GM21423 (cell line): ENCODE data around the gene NRXN3.
"Not testable (repeated sequence)": the region's sequence is repeated elsewhere in the genome, so short reads cannot be mapped to it uniquely, and the experiment has no call there.

Experiments used
- ATAC-seq: cut with Tn5 transposase; IDR thresholded peaks from one replicate; pipeline ENCODE4 v1.9.1; 2021; ENCODE audit warnings: mild to moderate bottlenecking, moderate library complexity; ENCODE audit not compliant: unreplicated experiment

NRXN3 gene

DNA sequence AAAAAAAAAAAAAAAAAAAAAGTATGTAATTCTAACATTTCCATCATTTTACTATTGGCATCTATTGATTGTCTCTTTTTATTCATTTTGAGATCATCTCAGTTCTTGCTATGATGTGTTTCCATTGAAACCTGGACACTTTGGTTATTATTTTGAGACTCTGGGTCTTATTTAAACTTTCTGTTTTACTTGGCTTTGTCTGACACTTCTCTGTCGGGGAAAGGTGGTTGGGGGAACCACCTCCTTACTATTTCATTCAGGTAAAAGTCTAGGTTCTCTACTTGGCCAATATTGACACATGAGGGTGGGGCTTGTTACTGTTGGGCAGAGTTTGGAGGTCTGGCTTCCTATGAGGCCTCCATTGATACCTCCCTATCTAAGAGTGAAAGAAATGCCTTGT, 228.0 kb downstream of the NRXN3 start:
- ATAC-seq = no peak

- ATAC-seq = no peak
These were observed 229.2 kb downstream of the NRXN3 start for GRCh38 chr14:78399316-78399889.

DNA sequence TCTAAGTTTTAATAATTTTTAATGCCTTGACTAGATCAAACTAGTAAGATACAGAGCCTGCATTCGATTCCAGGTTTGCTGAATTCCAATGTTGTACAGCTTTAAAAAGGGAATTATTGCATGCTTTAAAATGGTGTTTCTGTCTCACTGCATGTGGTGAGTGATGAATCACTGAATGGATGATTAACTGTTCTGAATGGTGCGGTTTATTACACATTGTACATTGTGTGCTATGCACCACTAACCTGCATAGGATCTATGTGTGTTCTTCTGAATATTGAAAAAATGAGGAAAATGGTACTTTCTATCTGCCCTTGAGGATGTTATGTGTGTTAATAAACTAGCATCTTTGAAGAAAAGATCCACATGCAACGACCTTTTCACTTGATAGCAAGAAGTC, 231.7 kb downstream of the NRXN3 start:
- no peak for ATAC-seq

DNA sequence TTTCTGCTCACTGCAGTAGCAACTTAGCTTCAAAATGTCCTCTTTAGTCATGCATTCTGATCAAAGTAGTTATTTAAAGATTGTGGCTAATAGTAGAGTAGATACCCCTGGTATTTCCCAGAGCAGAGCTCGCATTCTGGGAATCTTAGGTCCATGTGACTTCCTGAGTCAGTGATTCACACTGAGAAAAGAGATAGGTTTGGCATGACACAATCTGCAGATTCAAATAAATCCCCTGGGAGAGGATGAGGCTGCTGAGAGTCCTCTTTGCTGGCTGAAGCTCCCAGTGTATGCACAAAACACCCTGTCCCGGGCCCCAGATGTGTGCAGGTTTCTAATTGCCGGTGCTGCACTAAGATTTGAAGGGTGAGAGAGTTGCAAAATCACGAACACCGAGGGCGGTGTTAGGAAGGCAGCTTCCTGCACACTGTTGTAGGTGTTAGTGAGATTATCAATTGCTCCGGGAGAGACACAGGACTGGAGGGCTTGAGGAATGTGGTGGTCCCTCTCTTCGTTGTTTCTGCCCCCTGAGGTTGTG, 233.2 kb downstream of the NRXN3 start:
- ATAC-seq = peak; percentile 59

DNA sequence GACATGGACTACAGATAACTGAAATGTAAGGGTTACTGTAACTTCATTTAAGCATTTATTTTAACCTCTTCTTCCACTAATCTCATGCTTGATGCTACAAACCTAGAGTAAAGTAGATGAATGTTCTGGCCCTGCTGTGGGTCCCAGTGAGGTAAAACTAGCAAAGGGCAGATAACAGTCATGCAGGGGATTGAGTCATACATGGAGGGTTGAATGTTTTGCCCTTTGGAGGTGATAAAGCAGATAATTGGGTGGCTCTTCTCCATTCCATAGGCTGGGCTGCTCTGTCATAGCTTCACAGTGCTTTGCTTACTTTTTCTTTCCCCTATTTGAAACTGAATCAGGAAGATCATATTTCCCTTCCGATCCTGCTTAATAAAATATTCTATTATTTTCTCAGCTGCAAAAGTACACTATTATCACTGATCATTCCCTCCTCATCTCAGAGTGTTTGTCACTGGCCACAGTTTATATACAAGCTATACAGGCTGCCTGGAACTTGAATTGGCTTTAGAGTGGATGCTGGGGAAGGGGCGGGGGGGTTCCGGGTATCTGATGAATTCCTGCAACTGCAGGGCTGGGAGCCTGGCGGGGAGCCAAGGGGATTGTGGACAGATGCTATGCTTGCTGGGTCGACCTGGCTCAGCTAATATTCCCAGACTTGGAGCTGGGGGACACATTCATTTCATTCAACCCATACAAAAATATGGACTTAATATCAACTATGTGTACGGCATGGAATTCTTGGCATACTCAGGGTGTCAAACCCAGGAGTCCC, 235.1 kb downstream of the NRXN3 start:
- no peak for ATAC-seq

GRCh38 chr14:78412475-78412874, 242.3 kb downstream of the NRXN3 start:
- ATAC-seq = no peak

DNA sequence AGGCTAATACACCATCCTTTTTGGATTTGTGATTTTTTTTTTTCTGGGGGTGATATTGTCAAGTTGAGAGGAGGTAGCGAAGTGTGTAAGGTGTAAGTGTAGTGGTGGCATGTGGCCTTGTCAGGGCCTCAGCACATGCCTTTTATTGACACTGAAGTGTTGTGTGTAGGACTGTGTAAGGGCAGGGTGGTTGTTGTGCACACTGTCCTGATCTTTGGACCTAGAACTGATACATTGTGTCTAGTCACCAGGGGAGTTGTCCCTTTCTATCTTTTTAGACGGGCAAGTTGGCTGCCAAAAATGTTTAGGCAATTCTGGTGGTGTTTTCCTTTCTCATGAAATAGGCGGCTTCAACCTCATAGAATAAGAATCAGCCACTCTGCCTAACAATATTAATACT, 244.0 kb downstream of the NRXN3 start:
- no peak for ATAC-seq

- no peak for ATAC-seq
These were observed 247.4 kb downstream of the NRXN3 start for GRCh38 chr14:78417532-78417931.

- no peak for ATAC-seq
These were observed 254.1 kb downstream of the NRXN3 start for GRCh38 chr14:78424311-78424710.

- ATAC-seq = no peak
These were observed 255.2 kb downstream of the NRXN3 start for GRCh38 chr14:78425330-78425729.

DNA sequence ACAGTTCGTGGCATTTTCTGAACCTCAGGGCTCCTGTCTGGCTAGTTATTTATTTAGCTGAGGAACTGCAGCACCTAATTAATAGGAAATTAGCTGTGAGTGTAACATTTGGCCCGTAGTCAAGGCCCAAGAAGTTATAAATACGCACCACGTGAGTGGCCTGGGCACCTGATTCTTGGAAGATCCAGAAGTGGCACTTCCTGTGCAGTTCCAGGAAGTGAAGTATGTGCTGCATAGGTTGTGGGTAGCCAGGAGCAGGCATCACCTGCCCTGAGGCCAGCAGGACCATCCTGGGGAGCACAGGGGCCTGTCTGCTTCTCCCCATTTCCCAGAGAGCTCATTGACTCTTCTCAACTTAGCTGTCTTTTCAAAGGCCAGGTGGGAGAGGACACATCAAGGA, 255.6 kb downstream of the NRXN3 start:
- no peak for ATAC-seq

- no peak for ATAC-seq
These were observed 261.9 kb downstream of the NRXN3 start for GRCh38 chr14:78432046-78432445.

- not testable (repeated sequence) for ATAC-seq
These were observed 267.3 kb downstream of the NRXN3 start for GRCh38 chr14:78437448-78437847.

GRCh38 chr14:78440356-78440894, 270.3 kb downstream of the NRXN3 start:
- ATAC-seq = no peak

DNA sequence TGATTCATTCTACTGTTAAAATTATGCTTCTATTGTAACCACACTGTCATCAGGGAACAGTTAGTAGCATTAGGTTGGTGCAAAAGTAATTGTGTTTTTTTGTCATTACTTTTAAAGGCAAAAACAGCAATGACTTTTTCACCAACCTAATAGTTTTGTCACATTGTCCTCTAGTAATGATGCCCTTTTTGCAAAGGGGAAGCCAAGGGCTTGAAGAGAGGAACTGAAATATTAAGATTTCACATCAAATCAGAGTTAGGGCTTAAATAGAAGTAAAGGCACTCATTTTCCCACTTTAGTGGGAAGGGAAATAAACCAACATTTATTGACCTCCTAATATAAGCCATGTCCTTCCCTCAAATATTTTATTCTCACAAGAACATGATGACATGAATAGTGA, 273.7 kb downstream of the NRXN3 start:
- ATAC-seq = no peak

- ATAC-seq = no peak
These were observed 275.1 kb downstream of the NRXN3 start for GRCh38 chr14:78445275-78445674.

GRCh38 chr14:78446807-78447206, 276.6 kb downstream of the NRXN3 start:
- no peak for ATAC-seq

GRCh38 chr14:78448164-78449094, 278.3 kb downstream of the NRXN3 start:
- peak; percentile 79 for ATAC-seq

DNA sequence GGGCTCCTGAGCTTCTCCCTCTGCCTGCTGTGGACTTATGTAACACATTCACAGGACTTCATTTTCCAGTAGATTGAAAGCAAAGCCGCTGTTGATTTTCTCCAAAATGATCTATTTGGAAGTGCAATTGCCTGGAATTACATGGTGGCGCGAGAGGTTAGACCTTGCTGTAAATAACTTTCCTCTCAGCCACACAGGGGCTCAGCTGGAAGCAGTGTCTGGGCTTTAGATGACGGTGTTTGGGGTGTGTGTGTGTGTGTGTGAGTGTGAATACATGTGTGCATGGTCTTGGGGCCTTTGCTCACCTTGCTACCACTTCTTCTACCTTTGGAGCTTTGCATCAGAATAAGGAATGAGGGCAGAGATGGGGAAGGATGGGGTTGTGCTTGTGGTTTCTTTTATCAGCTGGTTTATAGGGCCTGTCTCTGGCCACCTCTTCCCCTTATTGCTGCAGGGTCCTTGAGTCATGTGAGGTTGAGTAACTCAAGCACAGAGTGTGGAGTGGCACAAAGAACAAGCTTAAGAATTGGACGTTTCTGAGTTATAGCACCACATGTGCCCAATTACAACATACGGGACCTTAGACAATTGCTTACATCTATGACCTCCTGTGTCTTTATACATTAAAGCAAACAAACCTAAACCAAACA, 280.6 kb downstream of the NRXN3 start:
- ATAC-seq = no peak

GRCh38 chr14:78451319-78451695, 281.1 kb downstream of the NRXN3 start:
- no peak for ATAC-seq
